Common myeloid progenitor, CD34-positive (primary cell): ENCODE measurements around the gene ONECUT1.

Experiments
- CTCF ChIA-PET: fragments of 350-600 bp; sonication (Branson Sonifier 250); formaldehyde crosslinking; loops from one replicate; lab custom pipeline; 2021; ENCODE audit warnings: antibody characterized with exemption; lab: Charles Lee
- POLR2A ChIA-PET: fragments of 350-600 bp; sonication (Branson Sonifier 250); formaldehyde crosslinking; loops from one replicate; lab custom pipeline; 2021; ENCODE audit warnings: antibody characterized with exemption; lab: Charles Lee
- DNase-seq, 3 donors: peaks; one replicate each; pipeline versions ENCODE4 v3.0.0 to v3.0.0-alpha.2; 2013
- H3K27ac ChIP-seq, 2 experiments: 1 replicate in 1 of 2; 2 replicates in 1 of 2; pipeline ENCODE4 v1.7.0; 2013; ENCODE audit warnings: inconsistent platforms in 2 of 2, low read length in 2 of 2, mild to moderate bottlenecking in 2 of 2, low read depth in 1 of 2, moderate library complexity in 1 of 2; ENCODE audit not compliant: severe bottlenecking in 2 of 2, insufficient read depth in 1 of 2, poor library complexity in 1 of 2
- H3K27me3 ChIP-seq, 5 experiments: replicated peaks in 2 of 5; 1 replicate in 3 of 5; 2 replicates in 2 of 5; pipeline versions ENCODE4 v1.6.1 to v1.7.0; 2013; ENCODE audit warnings: low read length in 4 of 5, mild to moderate bottlenecking in 2 of 5, moderate library complexity in 2 of 5, inconsistent platforms in 1 of 5; ENCODE audit not compliant: insufficient read depth in 5 of 5, control insufficient read depth in 4 of 5
- H3K36me3 ChIP-seq, 4 experiments: 1 replicate in 2 of 4; 2 replicates in 2 of 4; pipeline versions ENCODE4 v1.6.1 to v1.7.0; 2013; ENCODE audit warnings: low read length in 3 of 4, control low read depth in 1 of 4, mild to moderate bottlenecking in 1 of 4; ENCODE audit not compliant: control insufficient read depth in 4 of 4, insufficient read depth in 4 of 4
- H3K4me1 ChIP-seq, 4 experiments: 1 replicate in 3 of 4; 2 replicates in 1 of 4; pipeline versions ENCODE4 v1.6.1 to v1.7.1; 2013; ENCODE audit warnings: low read length in 3 of 4, mild to moderate bottlenecking in 3 of 4, control low read depth in 1 of 4, inconsistent platforms in 1 of 4, moderate library complexity in 1 of 4; ENCODE audit not compliant: control insufficient read depth in 4 of 4, insufficient read depth in 4 of 4; ENCODE audit errors: control extremely low read depth in 1 of 4
- H3K4me3 ChIP-seq, 7 experiments: 1 replicate in 4 of 7; 2 replicates in 3 of 7; pipeline versions ENCODE4 v1.5.1 to v1.7.0; 2013; ENCODE audit warnings: mild to moderate bottlenecking in 7 of 7, low read length in 6 of 7, moderate library complexity in 6 of 7, inconsistent platforms in 2 of 7, low read depth in 2 of 7, control low read depth in 1 of 7; ENCODE audit not compliant: insufficient read depth in 4 of 7, control insufficient read depth in 1 of 7; ENCODE audit errors: extremely low read depth in 1 of 7
- H3K9me3 ChIP-seq, 5 experiments: 1 replicate in 4 of 5; 2 replicates in 1 of 5; pipeline versions ENCODE4 v1.6.1 to v1.7.1; 2013; ENCODE audit warnings: low read length in 4 of 5, mild to moderate bottlenecking in 2 of 5, inconsistent platforms in 1 of 5, low read depth in 1 of 5, moderate library complexity in 1 of 5; ENCODE audit not compliant: control insufficient read depth in 4 of 5, insufficient read depth in 2 of 5; ENCODE audit errors: control extremely low read depth in 1 of 5
- WGBS: methylation state at CpG from one replicate; pipeline ENCODE4 v1.1.5; 2013; ENCODE audit not compliant: insufficient coverage; 5-methylcytosine and 5-hydroxymethylcytosine counted together

The ONECUT1 gene

DNA sequence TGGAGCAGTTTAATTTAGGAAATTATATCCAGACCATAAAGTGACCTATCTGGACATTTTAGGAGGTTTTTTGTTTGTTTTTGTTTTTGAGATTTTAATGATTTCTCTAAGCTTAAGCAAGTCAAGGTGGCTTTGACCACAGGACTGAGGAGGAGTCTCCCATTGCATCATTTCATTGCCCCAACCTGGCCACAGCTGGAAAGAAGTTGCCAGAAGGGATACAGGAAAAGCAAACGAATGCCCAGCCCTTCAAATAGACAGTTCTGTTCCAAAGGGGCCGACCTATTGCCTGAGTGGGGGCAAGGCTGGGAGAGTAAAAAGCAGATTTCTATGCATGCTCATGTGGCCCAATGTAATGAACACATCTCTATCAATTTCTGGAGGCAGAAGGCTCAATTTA, 12.0 kb upstream of the ONECUT1 start:
- no peak for DNase-seq
- Histone ChIP-seq H3K27ac (no peak overlapping the region), H3K4me3 (no peak overlapping the region), H3K4me1 (peaks cover 3 to 44% (median 32%) of the 10 kb centered on the region in 4 experiments), H3K9me3 (peaks cover 0 to 12% (median 8%) of the 10 kb centered on the region in 5 experiments), H3K36me3 (no peaks in the 10 kb centered on the region), H3K27me3 (peaks cover 26 to 99% (median 71%) of the 10 kb centered on the region in 5 experiments)
- CTCF ChIA-PET, result interaction anchor here (1.4 kb wide), 1 partner anchor 12 kb away, joined by 3 read pairs; the partner anchor contains the start of gene ONECUT1
- POLR2A ChIA-PET, result interaction anchor here (0.7 kb wide), 1 partner anchor 15 kb away, joined by 3 read pairs; no protein-coding TSS in a partner anchor
- WGBS, result 29% methylated on average over 2 of the region's 2 CpGs

DNA sequence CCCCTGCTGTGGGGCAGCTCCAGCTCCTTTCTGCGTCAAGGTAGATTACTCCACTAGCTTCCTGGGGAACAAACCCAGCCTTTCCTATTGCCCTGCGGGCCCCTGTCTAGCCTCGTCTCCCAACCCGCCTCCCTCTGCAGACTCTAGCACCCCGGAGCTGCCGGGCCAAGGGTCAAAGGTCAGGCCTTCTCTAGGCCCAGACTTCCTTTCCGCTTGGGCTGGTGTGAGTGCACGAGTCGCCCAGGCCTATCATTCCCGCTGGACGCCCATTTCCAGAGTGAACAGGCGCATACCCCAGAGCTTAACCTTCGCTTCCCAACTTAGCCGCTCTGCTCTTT, 11.6 kb upstream of the ONECUT1 start:
- POLR2A ChIA-PET, result interaction anchor here (0.7 kb wide), 1 partner anchor 15 kb away, joined by 3 read pairs; no protein-coding TSS in a partner anchor
- H3K27ac ChIP-seq, result no peak overlapping the region
- 14% methylated on average over 11 of the region's 14 CpGs for WGBS
- CTCF ChIA-PET, result interaction anchor here (0.7 to 1.4 kb wide), 2 partner anchors 9 to 11 kb away, joined by 3 to 4 read pairs; partner anchors contain the start of gene ONECUT1
- H3K27me3 ChIP-seq, result peaks cover 26 to 99% (median 68%) of the 10 kb centered on the region in 5 experiments
- H3K4me1 ChIP-seq, result peaks cover 3 to 44% (median 32%) of the 10 kb centered on the region in 4 experiments
- DNase-seq, result no peak
- peaks cover 0 to 12% (median 8%) of the 10 kb centered on the region in 5 experiments for H3K9me3 ChIP-seq
- no peak overlapping the region for H3K4me3 ChIP-seq
- H3K36me3 ChIP-seq, result no peaks in the 10 kb centered on the region

- ChIA-PET CTCF (interaction anchor here (0.7 to 1.4 kb wide), 2 partner anchors 9 to 11 kb away, joined by 3 to 4 read pairs; partner anchors contain the start of gene ONECUT1), POLR2A (interaction anchor here (0.7 kb wide), 1 partner anchor 14 kb away, joined by 3 read pairs; no protein-coding TSS in a partner anchor)
- Histone ChIP-seq H3K9me3 (peaks cover 0 to 12% (median 8%) of the 10 kb centered on the region in 5 experiments), H3K27me3 (peaks cover 30 to 99% (median 70%) of the 10 kb centered on the region in 5 experiments), H3K27ac (no peak overlapping the region), H3K36me3 (no peaks in the 10 kb centered on the region), H3K4me3 (no peak overlapping the region), H3K4me1 (peaks cover 3 to 44% (median 32%) of the 10 kb centered on the region in 4 experiments)
- peak in 1 of 3 donors; percentile 16 for DNase-seq
- WGBS, result 11% methylated on average over 33 of the region's 44 CpGs
These were observed 11.0 kb upstream of the ONECUT1 start for GRCh38 chr15:52800828-52801747.

- H3K4me1 ChIP-seq, result peaks cover 3 to 27% (median 19%) of the 10 kb centered on the region in 4 experiments
- H3K4me3 ChIP-seq, result no peak overlapping the region
- no peaks in the 10 kb centered on the region for H3K36me3 ChIP-seq
- H3K9me3 ChIP-seq, result peaks cover 0 to 12% (median 8%) of the 10 kb centered on the region in 5 experiments
- ChIA-PET CTCF (interaction anchor here (0.8 to 1.1 kb wide), 3 partner anchors 9 to 19 kb away, joined by 3 read pairs; partner anchors contain the start of gene ONECUT1), POLR2A (no interaction called here)
- H3K27me3 ChIP-seq, result peaks cover 33 to 100% (median 74%) of the 10 kb centered on the region in 5 experiments
- WGBS, result 5% methylated on average over 6 of the region's 9 CpGs
- no peak overlapping the region for H3K27ac ChIP-seq
- DNase-seq, result no peak
These were observed 9.1 kb upstream of the ONECUT1 start for GRCh38 chr15:52799145-52799811.

- Histone ChIP-seq H3K4me3 (no peak overlapping the region), H3K4me1 (peaks cover 3 to 21% (median 13%) of the 10 kb centered on the region in 4 experiments), H3K36me3 (no peaks in the 10 kb centered on the region), H3K9me3 (peaks cover 0 to 12% (median 8%) of the 10 kb centered on the region in 5 experiments), H3K27ac (no peak overlapping the region), H3K27me3 (peaks cover 33 to 100% (median 78%) of the 10 kb centered on the region in 5 experiments)
- CTCF ChIA-PET, result interaction anchor here (0.8 to 1.7 kb wide), 5 partner anchors 8 to 18 kb away, joined by 3 to 5 read pairs (median 3); partner anchors contain the start of gene ONECUT1
- 1% methylated on average over 8 of the region's 28 CpGs for WGBS
- no peak for DNase-seq
- POLR2A ChIA-PET, result no interaction called here
These were observed 8.5 kb upstream of the ONECUT1 start for GRCh38 chr15:52798529-52799101.

DNA sequence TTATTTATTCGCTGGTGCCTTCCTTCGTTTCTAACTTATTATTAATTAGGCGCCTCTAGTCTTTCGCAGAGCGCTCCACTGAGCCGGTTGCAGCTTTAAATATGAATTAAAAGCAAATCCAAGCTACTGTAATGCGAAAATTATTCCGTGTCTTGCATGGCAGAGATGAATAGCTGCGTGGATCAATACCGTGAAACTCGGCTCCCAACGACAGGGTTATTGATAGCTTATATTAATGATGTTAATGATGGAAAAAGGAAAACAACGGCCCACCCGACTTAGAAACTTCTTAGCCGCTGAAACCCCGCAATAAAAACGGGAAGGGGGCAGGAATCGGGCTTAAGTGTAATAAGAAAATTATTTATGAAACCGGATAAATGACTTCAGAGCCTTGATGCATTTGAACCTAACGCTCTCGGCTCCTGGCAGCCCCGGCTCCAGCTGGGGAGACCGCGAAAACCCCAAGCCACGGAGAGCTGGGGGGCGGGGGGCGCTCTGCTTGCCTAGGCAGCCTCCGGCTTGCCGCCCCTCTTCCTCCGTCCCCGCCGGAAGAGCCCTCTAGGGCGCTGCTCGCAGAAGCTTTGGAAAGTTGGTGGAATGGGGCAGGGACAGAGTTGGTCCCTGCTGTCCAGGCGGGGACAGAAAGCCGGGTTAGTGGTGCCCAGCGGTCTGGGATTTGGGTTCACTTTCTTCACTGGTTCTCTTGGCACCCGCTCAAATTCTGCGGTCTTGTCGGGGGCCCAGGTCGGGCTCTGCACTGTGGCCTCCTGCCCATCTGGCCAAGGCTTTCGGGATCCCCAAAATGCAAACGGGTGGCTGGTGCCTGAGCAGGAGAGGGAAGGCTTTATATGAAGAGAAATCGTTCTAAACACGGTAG, 7.7 kb upstream of the ONECUT1 start:
- Histone ChIP-seq H3K4me1 (peaks cover 0 to 18% (median 10%) of the 10 kb centered on the region in 4 experiments), H3K9me3 (peaks cover 0 to 15% (median 8%) of the 10 kb centered on the region in 5 experiments), H3K27me3 (peaks cover 34 to 100% (median 76%) of the 10 kb centered on the region in 5 experiments), H3K36me3 (no peaks in the 10 kb centered on the region), H3K4me3 (peak overlapping the region in 1 of 7 experiments; percentile 10), H3K27ac (no peak overlapping the region)
- WGBS, result 4% methylated on average over 41 of the region's 45 CpGs
- ChIA-PET CTCF (interaction anchor here (1.2 to 1.7 kb wide), 4 partner anchors 8 to 16 kb away, joined by 3 to 6 read pairs (median 4); no protein-coding TSS in a partner anchor), POLR2A (no interaction called here)
- DNase-seq, result peak in 2 of 3 donors; percentile 63 to 69
